Esophagus (tissue), 2 donors: ENCODE results near the gene DNAJC1. TPM values are rescaled to one million over a fixed set of nuclear protein-coding genes. Genes with fewer than 3 reads are reported as not detected.

Experiments
- H3K27ac ChIP-seq, 2 donors: one replicate each; pipeline ENCODE4 v1.5.1; 2013; ENCODE audit warnings: low read depth in 2 of 2, mild to moderate bottlenecking in 2 of 2, inconsistent platforms in 1 of 2, low read length in 1 of 2, moderate library complexity in 1 of 2
- H3K27me3 ChIP-seq, 2 donors: one replicate each; pipeline ENCODE4 v1.6.1; 2013; ENCODE audit warnings: low read length in 2 of 2, control low read depth in 1 of 2, mild to moderate bottlenecking in 1 of 2; ENCODE audit not compliant: insufficient read depth in 2 of 2, control insufficient read depth in 1 of 2
- H3K36me3 ChIP-seq, 2 donors: one replicate each; pipeline ENCODE4 v1.6.1; 2013; ENCODE audit warnings: low read length in 1 of 2; ENCODE audit not compliant: control insufficient read depth in 2 of 2, insufficient read depth in 2 of 2
- H3K4me1 ChIP-seq, 2 donors: one replicate each; pipeline ENCODE4 v1.6.1; 2013; ENCODE audit warnings: low read length in 1 of 2; ENCODE audit not compliant: control insufficient read depth in 2 of 2, insufficient read depth in 2 of 2
- H3K4me3 ChIP-seq, 2 donors: one replicate each; pipeline ENCODE4 v1.5.1; 2013; ENCODE audit warnings: low read length in 2 of 2, mild to moderate bottlenecking in 2 of 2, low read depth in 1 of 2, moderate library complexity in 1 of 2
- H3K9me3 ChIP-seq, 2 donors: one replicate each; pipeline ENCODE4 v1.6.1; 2013; ENCODE audit warnings: mild to moderate bottlenecking in 2 of 2, low read depth in 1 of 2, low read length in 1 of 2, moderate library complexity in 1 of 2; ENCODE audit not compliant: control insufficient read depth in 2 of 2, insufficient read depth in 1 of 2
- WGBS, 2 donors: extraction: QIAGEN DNeasy Blood & Tissue Kit; methylation state at CpG; one replicate each; pipeline ENCODE4 v1.1.7; 2013; 5-methylcytosine and 5-hydroxymethylcytosine counted together
- polyA plus RNA-seq, 2 donors: library from polyadenylated mRNA; stranded (reverse); fragments of 200-250 nt; gene quantifications; one replicate each; pipeline ENCODE4 v1.2.3, GENCODE V29; 2013
- donor health status: healthy with polysubstance abuse.
- donor health status: Bipolar disorder and iron deficiency.

The DNAJC1 gene
- polyA plus RNA-seq, 2 donors, result 11.6 to 20.1 TPM

- H3K36me3 ChIP-seq, result peaks cover 0 to 2% of the 10 kb centered on the region in 2 donors
- no peak overlapping the region for H3K27ac ChIP-seq
These were observed 56.6 kb downstream of the DNAJC1 start for GRCh38 chr10:21946946-21947345.

GRCh38 chr10:21944727-21945386, 58.7 kb downstream of the DNAJC1 start:
- Histone ChIP-seq H3K9me3 (no peaks in the 10 kb centered on the region), H3K4me1 (no peaks in the 10 kb centered on the region), H3K27me3 (no peaks in the 10 kb centered on the region), H3K4me3 (no peak overlapping the region), H3K36me3 (peaks cover 0 to 2% of the 10 kb centered on the region in 2 donors), H3K27ac (no peak overlapping the region)
- WGBS, 2 donors, result 65 to 70% methylated on average over 2 of the region's 2 CpGs

More at GRCh38 chr10:21946946-21947345, 56.6 kb downstream of the DNAJC1 start:
- H3K4me3 ChIP-seq, result no peak overlapping the region
- H3K9me3 ChIP-seq, result no peaks in the 10 kb centered on the region
- H3K4me1 ChIP-seq, result no peaks in the 10 kb centered on the region
- H3K27me3 ChIP-seq, result no peaks in the 10 kb centered on the region

DNA sequence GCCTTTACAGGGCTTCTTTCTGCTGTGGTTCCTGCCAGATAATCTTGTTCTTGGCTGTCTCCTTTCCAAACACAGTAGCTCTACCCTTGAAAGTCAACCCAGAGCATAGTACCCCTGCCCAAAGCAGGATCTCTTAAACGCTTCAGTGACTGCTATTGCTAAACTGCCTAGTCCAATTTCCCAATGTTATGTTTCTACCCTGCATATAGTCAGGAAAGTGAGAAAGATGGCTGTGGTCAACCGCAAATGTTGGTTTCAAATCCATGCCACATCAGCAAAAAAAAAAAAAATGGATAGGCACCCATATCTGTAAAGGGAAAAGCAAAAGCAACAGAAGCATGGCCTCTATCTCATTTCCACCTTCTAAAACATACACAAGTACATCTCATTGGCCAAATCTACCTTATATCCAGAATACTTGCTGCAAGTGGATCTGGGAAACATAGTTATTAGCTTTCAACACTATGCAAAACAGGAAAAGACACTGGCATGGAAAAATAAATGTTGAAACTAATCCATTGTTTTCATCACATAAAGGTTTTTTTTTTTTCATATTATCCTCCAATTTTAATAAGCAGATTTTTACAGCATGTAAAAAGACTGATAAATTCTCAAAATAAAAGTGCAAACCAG, 59.8 kb downstream of the DNAJC1 start:
- 85 to 91% methylated on average over 2 of the region's 2 CpGs for WGBS, 2 donors
- Histone ChIP-seq H3K27ac (no peak overlapping the region), H3K4me3 (no peak overlapping the region), H3K36me3 (peaks cover 0 to 2% of the 10 kb centered on the region in 2 donors), H3K27me3 (no peaks in the 10 kb centered on the region), H3K9me3 (no peaks in the 10 kb centered on the region), H3K4me1 (no peaks in the 10 kb centered on the region)

DNA sequence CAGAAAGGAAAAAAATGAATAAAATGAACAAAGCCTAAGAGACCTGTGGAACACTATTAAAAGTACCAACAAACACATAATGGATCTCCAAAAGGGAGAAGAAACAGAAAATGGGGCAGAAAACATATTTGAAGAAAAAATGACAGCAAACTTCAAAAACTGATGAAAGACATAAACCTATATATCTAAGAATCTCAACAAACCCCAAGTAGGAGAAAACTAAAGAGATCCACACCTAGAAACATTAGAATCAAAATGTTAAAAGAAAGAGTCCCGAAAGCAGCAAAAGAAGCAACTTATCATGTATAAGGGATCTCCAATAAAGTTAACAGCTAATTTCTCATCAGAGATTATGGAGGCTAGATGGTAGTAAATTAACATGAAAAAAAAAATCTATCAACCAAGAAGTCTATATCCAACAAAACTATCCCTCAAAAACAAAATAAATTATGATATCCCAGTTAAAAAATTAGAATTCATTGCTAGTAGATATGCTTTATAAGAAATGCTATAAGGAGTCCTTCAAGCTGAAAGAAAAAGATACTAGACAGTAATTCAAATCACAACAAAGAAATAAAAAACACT, 68.0 kb downstream of the DNAJC1 start:
- WGBS, 2 donors, result 90 to 99% methylated on average over 1 of the region's 1 CpG
- Histone ChIP-seq H3K27ac (no peak overlapping the region), H3K36me3 (no peaks in the 10 kb centered on the region), H3K9me3 (no peaks in the 10 kb centered on the region), H3K4me3 (no peak overlapping the region), H3K4me1 (no peaks in the 10 kb centered on the region), H3K27me3 (no peaks in the 10 kb centered on the region)

DNA sequence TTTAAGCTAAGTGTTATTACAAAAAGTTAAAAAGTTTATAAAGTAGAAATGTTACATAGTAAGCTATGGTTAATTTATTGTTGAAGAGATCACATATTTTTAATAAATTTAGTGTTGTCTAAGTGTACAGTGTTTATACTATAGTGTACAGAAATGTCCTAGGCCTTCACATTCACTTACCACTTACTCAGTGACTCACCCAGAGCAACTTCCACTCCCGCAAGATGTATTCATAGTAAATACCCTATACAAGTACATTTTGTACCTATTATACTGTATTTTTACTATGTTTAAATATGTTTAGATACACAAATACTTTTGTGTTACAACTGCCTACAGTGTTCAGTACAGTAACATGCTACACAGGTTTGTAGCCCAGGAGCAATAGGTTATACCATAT, 69.2 kb downstream of the DNAJC1 start:
- no peak overlapping the region for H3K4me3 ChIP-seq
- H3K27me3 ChIP-seq, result no peaks in the 10 kb centered on the region
- 85 to 87% methylated on average over 1 of the region's 1 CpG for WGBS, 2 donors

GRCh38 chr10:21929070-21929469, 74.5 kb downstream of the DNAJC1 start:
- 76 to 94% methylated on average over 2 of the region's 2 CpGs for WGBS, 2 donors
- Histone ChIP-seq H3K4me3 (no peak overlapping the region), H3K27me3 (no peaks in the 10 kb centered on the region), H3K9me3 (no peaks in the 10 kb centered on the region), H3K4me1 (no peaks in the 10 kb centered on the region), H3K36me3 (no peaks in the 10 kb centered on the region), H3K27ac (no peak overlapping the region)

More for the DNA sequence above, 69.2 kb downstream of the DNAJC1 start:
- Histone ChIP-seq H3K9me3 (no peaks in the 10 kb centered on the region), H3K36me3 (no peaks in the 10 kb centered on the region), H3K4me1 (no peaks in the 10 kb centered on the region), H3K27ac (no peak overlapping the region)

GRCh38 chr10:21927631-21928353, 75.7 kb downstream of the DNAJC1 start:
- H3K27me3 ChIP-seq, result no peaks in the 10 kb centered on the region
- WGBS, 2 donors, result 81 to 86% methylated on average over 4 of the region's 4 CpGs
- H3K4me1 ChIP-seq, result no peaks in the 10 kb centered on the region
- no peak overlapping the region for H3K4me3 ChIP-seq
- H3K27ac ChIP-seq, result no peak overlapping the region
- H3K36me3 ChIP-seq, result no peaks in the 10 kb centered on the region
- H3K9me3 ChIP-seq, result no peaks in the 10 kb centered on the region

GRCh38 chr10:21926949-21927348, 76.6 kb downstream of the DNAJC1 start:
- no peaks in the 10 kb centered on the region for H3K27me3 ChIP-seq
- WGBS, 2 donors, result 38 to 46% methylated on average over 2 of the region's 2 CpGs
- no peak overlapping the region for H3K4me3 ChIP-seq
- no peaks in the 10 kb centered on the region for H3K9me3 ChIP-seq
- no peak overlapping the region for H3K27ac ChIP-seq
- no peaks in the 10 kb centered on the region for H3K4me1 ChIP-seq
- no peaks in the 10 kb centered on the region for H3K36me3 ChIP-seq

DNA sequence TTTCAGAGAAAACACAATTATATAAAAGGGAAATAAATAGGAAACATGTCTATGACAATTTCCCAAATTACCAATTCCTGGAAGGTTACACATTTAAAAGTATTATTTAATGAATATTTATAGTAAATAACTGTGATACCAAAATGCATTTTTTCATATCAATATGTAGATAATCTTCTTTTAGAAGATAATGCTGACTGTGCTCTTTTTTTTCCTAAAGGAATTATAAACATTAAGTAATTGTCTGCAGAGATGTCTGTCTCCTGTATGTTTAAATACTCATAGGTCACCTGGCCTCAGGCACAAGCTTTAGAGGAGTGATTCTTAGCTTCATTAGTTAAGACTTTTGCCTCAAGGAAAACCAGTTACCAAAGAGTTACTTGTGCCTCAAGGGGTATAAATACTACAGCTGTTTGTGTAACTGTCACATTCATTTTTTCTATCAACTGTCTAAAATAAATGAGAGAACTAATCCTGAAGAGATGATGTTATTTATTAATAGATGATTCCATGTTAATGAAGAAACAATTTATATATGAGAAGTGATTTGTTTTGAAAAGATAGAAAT, 77.1 kb downstream of the DNAJC1 start:
- no peak overlapping the region for H3K27ac ChIP-seq
- no peaks in the 10 kb centered on the region for H3K36me3 ChIP-seq

More for the DNA sequence above, 77.1 kb downstream of the DNAJC1 start:
- no peaks in the 10 kb centered on the region for H3K4me1 ChIP-seq
- H3K4me3 ChIP-seq, result no peak overlapping the region
- no peaks in the 10 kb centered on the region for H3K27me3 ChIP-seq
- H3K9me3 ChIP-seq, result no peaks in the 10 kb centered on the region
